SK-N-SH (cell line): ENCODE measurements around the gene MAG.

Experiments
- EZH2phosphoT487 ChIP-seq: fragments of 200-600 bp; sonication (generic); IDR thresholded peaks from 2 replicates; pipeline ENCODE4 v1.6.1; 2017; ENCODE audit warnings: low read depth, mixed run types, mild to moderate bottlenecking, antibody characterized with exemption, moderate library complexity, borderline replicate concordance
- MXI1 ChIP-seq: IDR thresholded peaks from 2 replicates; pipeline ENCODE4 v1.6.1; 2012; ENCODE audit warnings: mild to moderate bottlenecking, low read depth, low read length, improper control_type of control experiment
- NFIC ChIP-seq: IDR thresholded peaks from 2 replicates; pipeline ENCODE4 v1.4.0; 2012; ENCODE audit warnings: borderline replicate concordance
- POLR2AphosphoS5 ChIP-seq: IDR thresholded peaks from 2 replicates; pipeline ENCODE4 v1.6.1; 2012; ENCODE audit warnings: low read depth, low read length
- SIN3A ChIP-seq: IDR thresholded peaks from 2 replicates; pipeline ENCODE4 v1.6.1; 2012; ENCODE audit warnings: low read depth, mild to moderate bottlenecking, low read length, moderate library complexity, borderline replicate concordance
- YY1 ChIP-seq: IDR thresholded peaks from 2 replicates; pipeline ENCODE4 v1.4.0; 2012; ENCODE audit warnings: low read depth, mild to moderate bottlenecking
- TF ChIP-seq, protein P1 (sequence below): fragments of 200-600 bp; sonication (generic); IDR thresholded peaks from 2 replicates; pipeline ENCODE4 v1.6.1; 2017; ENCODE audit warnings: antibody characterized with exemption, mild to moderate bottlenecking, moderate library complexity
- TF ChIP-seq, protein P2 (sequence below): IDR thresholded peaks from 2 replicates; pipeline ENCODE4 v1.4.0; 2012; ENCODE audit warnings: low read depth

DNA sequence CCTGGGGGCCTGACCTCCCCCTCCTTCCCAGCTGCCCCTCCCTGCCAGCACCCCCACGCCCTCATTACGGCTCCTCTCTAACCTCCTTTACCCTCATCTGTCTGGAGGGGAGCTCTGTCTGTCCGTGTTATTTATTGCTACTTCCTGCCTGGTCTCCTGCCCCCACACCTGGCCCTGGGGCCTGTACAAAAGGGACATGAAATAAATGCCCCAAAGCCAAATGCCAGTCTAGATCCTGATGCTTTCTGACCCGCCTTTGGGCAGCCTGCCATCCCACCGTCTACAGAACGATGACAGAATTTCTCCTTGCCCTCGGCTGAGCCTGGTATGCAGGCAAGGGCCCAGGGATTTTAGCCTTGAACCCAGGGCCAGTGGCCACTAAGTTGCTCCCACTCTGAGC lies 21.6 kb downstream of the MAG start:
- no peak for TF ChIP-seq NFIC
- no peak for TF ChIP-seq EZH2phosphoT487
- no peak for TF ChIP-seq SIN3A
- no peak for TF ChIP-seq POLR2AphosphoS5
- TF ChIP-seq, protein P1, sequence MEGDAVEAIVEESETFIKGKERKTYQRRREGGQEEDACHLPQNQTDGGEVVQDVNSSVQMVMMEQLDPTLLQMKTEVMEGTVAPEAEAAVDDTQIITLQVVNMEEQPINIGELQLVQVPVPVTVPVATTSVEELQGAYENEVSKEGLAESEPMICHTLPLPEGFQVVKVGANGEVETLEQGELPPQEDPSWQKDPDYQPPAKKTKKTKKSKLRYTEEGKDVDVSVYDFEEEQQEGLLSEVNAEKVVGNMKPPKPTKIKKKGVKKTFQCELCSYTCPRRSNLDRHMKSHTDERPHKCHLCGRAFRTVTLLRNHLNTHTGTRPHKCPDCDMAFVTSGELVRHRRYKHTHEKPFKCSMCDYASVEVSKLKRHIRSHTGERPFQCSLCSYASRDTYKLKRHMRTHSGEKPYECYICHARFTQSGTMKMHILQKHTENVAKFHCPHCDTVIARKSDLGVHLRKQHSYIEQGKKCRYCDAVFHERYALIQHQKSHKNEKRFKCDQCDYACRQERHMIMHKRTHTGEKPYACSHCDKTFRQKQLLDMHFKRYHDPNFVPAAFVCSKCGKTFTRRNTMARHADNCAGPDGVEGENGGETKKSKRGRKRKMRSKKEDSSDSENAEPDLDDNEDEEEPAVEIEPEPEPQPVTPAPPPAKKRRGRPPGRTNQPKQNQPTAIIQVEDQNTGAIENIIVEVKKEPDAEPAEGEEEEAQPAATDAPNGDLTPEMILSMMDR = no peak
- TF ChIP-seq, protein P2, sequence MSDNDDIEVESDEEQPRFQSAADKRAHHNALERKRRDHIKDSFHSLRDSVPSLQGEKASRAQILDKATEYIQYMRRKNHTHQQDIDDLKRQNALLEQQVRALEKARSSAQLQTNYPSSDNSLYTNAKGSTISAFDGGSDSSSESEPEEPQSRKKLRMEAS = no peak
- TF ChIP-seq MXI1 = no peak
- no peak for TF ChIP-seq YY1
